ENCODE measurements around the gene SPTLC1.

- TF ChIP-seq, protein P1, sequence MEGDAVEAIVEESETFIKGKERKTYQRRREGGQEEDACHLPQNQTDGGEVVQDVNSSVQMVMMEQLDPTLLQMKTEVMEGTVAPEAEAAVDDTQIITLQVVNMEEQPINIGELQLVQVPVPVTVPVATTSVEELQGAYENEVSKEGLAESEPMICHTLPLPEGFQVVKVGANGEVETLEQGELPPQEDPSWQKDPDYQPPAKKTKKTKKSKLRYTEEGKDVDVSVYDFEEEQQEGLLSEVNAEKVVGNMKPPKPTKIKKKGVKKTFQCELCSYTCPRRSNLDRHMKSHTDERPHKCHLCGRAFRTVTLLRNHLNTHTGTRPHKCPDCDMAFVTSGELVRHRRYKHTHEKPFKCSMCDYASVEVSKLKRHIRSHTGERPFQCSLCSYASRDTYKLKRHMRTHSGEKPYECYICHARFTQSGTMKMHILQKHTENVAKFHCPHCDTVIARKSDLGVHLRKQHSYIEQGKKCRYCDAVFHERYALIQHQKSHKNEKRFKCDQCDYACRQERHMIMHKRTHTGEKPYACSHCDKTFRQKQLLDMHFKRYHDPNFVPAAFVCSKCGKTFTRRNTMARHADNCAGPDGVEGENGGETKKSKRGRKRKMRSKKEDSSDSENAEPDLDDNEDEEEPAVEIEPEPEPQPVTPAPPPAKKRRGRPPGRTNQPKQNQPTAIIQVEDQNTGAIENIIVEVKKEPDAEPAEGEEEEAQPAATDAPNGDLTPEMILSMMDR (IDR thresholded peaks at IDR 0.05): no peak
- TF ChIP-seq POLR2A (IDR thresholded peaks at IDR 0.05): no peak
These were observed 7.1 kb downstream of the SPTLC1 start for GRCh38 chr9:92108122-92108521.
